Chondrocyte (in vitro differentiated cells): Measurements from ENCODE around the gene TSHR. TPM values are rescaled to one million over a fixed set of nuclear protein-coding genes. Genes with fewer than 3 reads are reported as not detected.

ENCODE experiments used
- DNase-seq: peaks from one replicate; pipeline ENCODE4 v3.0.0; 2021; ENCODE audit warnings: mixed read lengths, low spot score
- H3K27ac Mint-ChIP-seq: one replicate; pipeline ENCODE4 v1.8.0; 2021; ENCODE audit warnings: mild to moderate bottlenecking, moderate library complexity, mixed read lengths; ENCODE audit not compliant: unreplicated experiment
- H3K27me3 Mint-ChIP-seq: 2 replicates; pipeline ENCODE4 v1.8.0; 2021; ENCODE audit warnings: low read depth, mixed read lengths
- H3K36me3 Mint-ChIP-seq: 2 replicates; pipeline ENCODE4 v1.8.0; 2021; ENCODE audit warnings: low read depth, mixed read lengths
- H3K4me1 Mint-ChIP-seq: 2 replicates; pipeline ENCODE4 v1.8.0; 2021; ENCODE audit warnings: low read depth, mild to moderate bottlenecking, mixed read lengths
- H3K4me3 Mint-ChIP-seq: one replicate; pipeline ENCODE4 v1.8.0; 2021; ENCODE audit warnings: mild to moderate bottlenecking, moderate library complexity, mixed read lengths; ENCODE audit not compliant: unreplicated experiment
- H3K9me3 Mint-ChIP-seq: 2 replicates; pipeline ENCODE4 v1.8.0; 2021; ENCODE audit warnings: low read depth, mixed read lengths
- total RNA-seq: library from RNA; stranded (reverse); gene quantifications from 3 replicates; pipeline ENCODE4 v1.2.1, GENCODE V29; 2021
- TF ChIP-seq, protein P1 (sequence below): fragments of 200-600 bp; sonication (generic); IDR thresholded peaks from 2 replicates; pipeline ENCODE4 v1.5.0; 2021; ENCODE audit warnings: antibody characterized with exemption, mild to moderate bottlenecking, moderate library complexity

The TSHR gene
- total RNA-seq, 1 donor from 2014 or later: not detected

DNA sequence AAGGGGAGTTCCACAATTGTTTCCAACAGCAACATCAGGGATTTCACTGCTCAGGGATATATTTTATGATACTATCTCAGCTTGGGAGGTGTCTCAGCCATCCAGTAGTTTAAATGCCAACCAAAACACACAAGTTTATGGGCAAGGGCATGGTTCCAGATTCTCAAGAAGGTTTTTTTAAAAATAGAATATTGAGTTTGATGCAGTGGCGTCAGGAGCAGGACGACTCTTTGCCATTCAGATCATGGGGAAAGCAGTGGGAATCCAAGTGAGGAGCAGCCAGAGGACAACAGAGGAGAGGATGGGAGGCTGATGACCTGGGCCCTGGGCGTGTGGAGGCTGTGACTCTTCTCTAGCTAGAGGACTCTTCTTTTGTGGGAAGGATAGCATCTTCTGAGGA, 25.7 kb downstream of the TSHR start:
- peaks cover 4% of the 10 kb centered on the region for H3K9me3 Mint-ChIP-seq
- TF ChIP-seq, protein P1, sequence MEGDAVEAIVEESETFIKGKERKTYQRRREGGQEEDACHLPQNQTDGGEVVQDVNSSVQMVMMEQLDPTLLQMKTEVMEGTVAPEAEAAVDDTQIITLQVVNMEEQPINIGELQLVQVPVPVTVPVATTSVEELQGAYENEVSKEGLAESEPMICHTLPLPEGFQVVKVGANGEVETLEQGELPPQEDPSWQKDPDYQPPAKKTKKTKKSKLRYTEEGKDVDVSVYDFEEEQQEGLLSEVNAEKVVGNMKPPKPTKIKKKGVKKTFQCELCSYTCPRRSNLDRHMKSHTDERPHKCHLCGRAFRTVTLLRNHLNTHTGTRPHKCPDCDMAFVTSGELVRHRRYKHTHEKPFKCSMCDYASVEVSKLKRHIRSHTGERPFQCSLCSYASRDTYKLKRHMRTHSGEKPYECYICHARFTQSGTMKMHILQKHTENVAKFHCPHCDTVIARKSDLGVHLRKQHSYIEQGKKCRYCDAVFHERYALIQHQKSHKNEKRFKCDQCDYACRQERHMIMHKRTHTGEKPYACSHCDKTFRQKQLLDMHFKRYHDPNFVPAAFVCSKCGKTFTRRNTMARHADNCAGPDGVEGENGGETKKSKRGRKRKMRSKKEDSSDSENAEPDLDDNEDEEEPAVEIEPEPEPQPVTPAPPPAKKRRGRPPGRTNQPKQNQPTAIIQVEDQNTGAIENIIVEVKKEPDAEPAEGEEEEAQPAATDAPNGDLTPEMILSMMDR: no peak
- no peak overlapping the region for H3K4me3 Mint-ChIP-seq
- H3K36me3 Mint-ChIP-seq: no peaks in the 10 kb centered on the region
- DNase-seq: no peak
- H3K27me3 Mint-ChIP-seq: peaks cover 13% of the 10 kb centered on the region
- H3K27ac Mint-ChIP-seq: peak overlapping the region; percentile 34
- H3K4me1 Mint-ChIP-seq: peaks cover 17% of the 10 kb centered on the region

DNA sequence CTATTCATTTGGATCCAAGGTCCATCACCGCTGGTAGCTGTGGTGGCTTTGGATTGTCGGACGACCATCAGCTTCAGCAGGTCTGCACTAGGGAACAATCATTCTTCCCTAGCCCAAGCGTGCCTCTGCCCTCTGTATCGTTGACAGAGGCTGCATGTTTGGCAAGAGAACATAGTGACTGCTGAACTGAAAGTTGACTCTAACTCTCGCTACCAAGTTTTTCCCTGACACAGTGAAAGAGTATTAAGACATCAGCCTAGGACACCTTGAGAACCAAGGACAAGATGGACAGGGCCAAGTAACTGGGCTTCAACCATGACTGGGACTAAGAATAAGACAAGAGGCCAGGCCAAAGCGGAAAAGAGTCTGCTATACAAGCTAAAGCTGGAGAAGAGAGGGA, 26.3 kb downstream of the TSHR start:
- TF ChIP-seq, protein P1: no peak
- Mint-ChIP-seq H3K27me3 (peaks cover 11% of the 10 kb centered on the region), H3K4me3 (no peak overlapping the region), H3K9me3 (peaks cover 4% of the 10 kb centered on the region), H3K27ac (no peak overlapping the region), H3K4me1 (peaks cover 17% of the 10 kb centered on the region), H3K36me3 (no peaks in the 10 kb centered on the region)
- DNase-seq: no peak

DNA sequence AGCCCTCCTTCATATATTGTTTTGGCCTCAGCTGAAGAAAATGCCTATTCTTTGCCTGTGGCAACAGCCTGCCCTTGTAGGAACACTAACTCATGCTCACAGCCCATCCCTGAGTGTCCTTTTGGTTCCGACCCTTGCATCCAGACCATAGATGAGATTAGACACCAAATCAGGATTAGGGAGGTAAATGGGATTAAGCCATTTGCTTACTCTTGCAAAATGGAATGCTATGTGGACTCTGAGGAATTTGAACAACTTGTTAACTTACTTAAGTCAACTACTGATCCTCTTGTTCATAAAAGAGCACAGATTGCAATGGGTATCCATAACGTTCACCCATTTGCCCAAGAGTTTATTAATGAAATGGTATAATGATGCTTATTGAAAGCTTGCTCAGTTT, 27.3 kb downstream of the TSHR start:
- no peak overlapping the region for H3K4me3 Mint-ChIP-seq
- peaks cover 4% of the 10 kb centered on the region for H3K9me3 Mint-ChIP-seq
- TF ChIP-seq, protein P1: no peak
- H3K36me3 Mint-ChIP-seq: no peaks in the 10 kb centered on the region
- H3K27me3 Mint-ChIP-seq: peaks cover 10% of the 10 kb centered on the region
- H3K27ac Mint-ChIP-seq: no peak overlapping the region
- no peak for DNase-seq
- H3K4me1 Mint-ChIP-seq: peaks cover 17% of the 10 kb centered on the region

DNA sequence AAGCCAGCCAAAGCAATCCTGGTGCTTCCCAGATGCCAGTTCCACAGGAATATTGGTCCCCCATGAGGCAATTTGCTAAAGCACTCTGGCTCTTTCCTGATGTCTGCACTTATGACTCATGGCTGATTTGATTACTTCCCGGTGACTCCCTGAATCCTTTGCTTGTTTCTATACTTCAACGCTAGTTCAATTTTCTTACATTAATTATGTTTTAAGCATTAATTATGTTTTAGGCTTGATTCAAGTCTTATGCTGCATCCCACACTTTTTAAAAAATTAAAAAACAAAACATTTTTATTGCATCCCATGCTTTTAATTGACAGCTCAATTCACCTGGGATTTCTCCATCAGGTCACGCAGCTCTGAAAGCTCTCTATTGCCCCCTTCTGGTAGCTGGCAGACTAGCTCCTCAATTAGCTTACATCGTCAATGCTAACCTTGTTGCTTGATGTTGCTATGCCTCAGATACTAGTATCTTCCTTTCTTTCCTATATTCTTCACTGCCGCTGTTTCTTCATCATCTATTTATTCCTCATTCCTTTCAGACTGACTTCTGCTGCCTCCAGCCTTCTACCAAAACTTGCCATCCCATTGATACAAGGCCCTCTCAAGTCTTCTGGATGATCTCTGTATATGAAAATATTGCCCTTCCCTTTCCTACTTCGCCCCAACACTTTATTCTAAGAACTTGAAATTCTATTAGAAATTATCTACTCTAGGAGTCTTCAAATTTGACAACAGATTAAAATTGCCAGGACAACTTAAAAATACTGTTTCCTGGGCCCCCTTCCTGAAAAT, 32.0 kb downstream of the TSHR start:
- no peak for DNase-seq
- Mint-ChIP-seq H3K9me3 (no peaks in the 10 kb centered on the region), H3K36me3 (no peaks in the 10 kb centered on the region), H3K27me3 (peaks cover 7% of the 10 kb centered on the region), H3K27ac (no peak overlapping the region), H3K4me1 (no peaks in the 10 kb centered on the region), H3K4me3 (no peak overlapping the region)
- TF ChIP-seq, protein P1: peak; percentile 99

DNA sequence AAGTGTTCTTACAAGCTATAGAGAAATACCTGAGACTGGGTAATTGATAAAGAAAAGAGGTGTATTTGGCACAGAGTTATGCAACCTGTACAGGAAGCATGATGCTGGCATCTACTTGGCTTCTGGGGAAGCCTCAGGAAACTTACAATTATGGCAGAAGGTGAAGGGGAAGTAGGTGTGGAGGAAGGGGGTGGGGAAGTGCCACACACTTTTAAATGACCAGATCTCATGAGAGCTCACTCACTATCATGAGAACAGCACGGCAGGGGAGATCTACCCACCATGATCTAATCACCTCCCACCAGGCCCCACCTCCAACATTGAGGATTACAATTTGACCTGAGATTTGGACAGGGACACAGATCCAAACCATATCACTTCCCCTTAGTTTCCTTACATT, 32.8 kb downstream of the TSHR start:
- H3K4me3 Mint-ChIP-seq: no peak overlapping the region
- H3K36me3 Mint-ChIP-seq: no peaks in the 10 kb centered on the region
- no peak overlapping the region for H3K27ac Mint-ChIP-seq
- TF ChIP-seq, protein P1: no peak
- peaks cover 7% of the 10 kb centered on the region for H3K27me3 Mint-ChIP-seq
- no peaks in the 10 kb centered on the region for H3K9me3 Mint-ChIP-seq
- H3K4me1 Mint-ChIP-seq: no peaks in the 10 kb centered on the region
- no peak for DNase-seq
